Nephron (organoid): ENCODE results near the gene SPATS2.
A peak's percentile ranks its signal among the peaks of the same experiment; 100 is the strongest.

Source experiments
- H3K27ac Mint-ChIP-seq, 3 experiments: 2 replicates each; pipeline ENCODE4 v1.8.0; 2020; ENCODE audit warnings: mixed read lengths in 3 of 3, mild to moderate bottlenecking in 2 of 3, moderate library complexity in 1 of 3
- H3K27me3 Mint-ChIP-seq: 2 replicates; pipeline ENCODE4 v1.8.0; 2021; ENCODE audit warnings: low read depth, mild to moderate bottlenecking, moderate library complexity, mixed read lengths
- H3K36me3 Mint-ChIP-seq: 2 replicates; pipeline ENCODE4 v1.8.0; 2020; ENCODE audit warnings: low read depth, mixed read lengths
- H3K4me1 Mint-ChIP-seq: 2 replicates; pipeline ENCODE4 v1.8.0; 2020; ENCODE audit warnings: mixed read lengths
- H3K4me3 Mint-ChIP-seq, 3 experiments: 2 replicates each; pipeline ENCODE4 v1.8.0; 2020; ENCODE audit warnings: mild to moderate bottlenecking in 3 of 3, mixed read lengths in 3 of 3, moderate library complexity in 2 of 3
- H3K9me3 Mint-ChIP-seq: 2 replicates; pipeline ENCODE4 v1.8.0; 2020; ENCODE audit warnings: mixed read lengths
- TF ChIP-seq, protein P1 (sequence below), 3 experiments: fragments of 200-600 bp; sonication (generic); IDR thresholded peaks; one replicate each; pipeline ENCODE4 v1.5.0; 2021; ENCODE audit warnings: antibody characterized with exemption in 3 of 3; ENCODE audit not compliant: unreplicated experiment in 3 of 3

Gene SPATS2

DNA sequence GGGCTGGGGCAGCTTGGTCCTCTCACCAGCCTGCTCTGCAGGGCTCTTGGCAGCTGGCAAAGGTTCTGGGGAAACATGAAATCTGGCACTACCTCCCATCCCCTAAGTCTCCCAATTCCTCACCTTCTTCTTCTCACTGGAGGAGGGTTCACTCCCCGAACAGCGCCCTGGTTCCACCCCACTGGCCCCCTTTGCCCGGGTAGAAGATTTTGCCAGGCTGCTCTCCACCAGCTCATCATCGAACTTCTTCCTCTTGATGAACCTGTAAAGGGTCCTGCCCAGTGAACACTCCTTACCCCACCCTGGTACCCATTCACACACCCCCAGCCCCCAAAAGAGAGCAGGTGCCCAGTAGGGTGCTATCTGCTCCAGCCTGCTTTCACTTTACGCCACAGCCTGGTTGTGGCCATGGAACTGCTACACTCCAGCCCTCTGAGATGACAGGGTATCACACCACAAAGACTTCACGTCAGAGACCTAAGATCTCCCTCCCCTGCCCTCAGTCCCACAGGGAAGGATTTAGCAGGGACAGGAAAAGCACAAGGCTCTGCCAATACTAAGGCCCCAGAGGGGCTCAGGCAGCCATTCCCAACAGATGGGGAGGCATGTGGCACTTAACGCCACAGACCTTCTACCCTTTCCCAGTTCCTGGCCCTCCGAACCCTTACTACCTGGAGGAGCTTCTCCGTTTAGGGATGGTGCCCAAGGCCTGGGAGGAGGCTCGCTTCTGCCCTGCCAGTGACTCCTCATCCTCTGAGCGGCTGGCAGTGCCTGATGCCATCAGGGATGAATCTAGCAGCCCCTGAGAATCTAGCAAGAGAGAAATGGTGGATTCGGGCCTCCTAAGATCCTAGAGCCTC, 198.4 kb downstream of the SPATS2 start:
- Mint-ChIP-seq H3K27me3 (no peaks in the 10 kb centered on the region), H3K4me1 (peaks cover 39% of the 10 kb centered on the region), H3K4me3 (peak overlapping the region; percentile 45 to 68 (median 64)), H3K27ac (no peak overlapping the region), H3K9me3 (no peaks in the 10 kb centered on the region), H3K36me3 (peaks cover 24% of the 10 kb centered on the region)
- TF ChIP-seq, protein P1, sequence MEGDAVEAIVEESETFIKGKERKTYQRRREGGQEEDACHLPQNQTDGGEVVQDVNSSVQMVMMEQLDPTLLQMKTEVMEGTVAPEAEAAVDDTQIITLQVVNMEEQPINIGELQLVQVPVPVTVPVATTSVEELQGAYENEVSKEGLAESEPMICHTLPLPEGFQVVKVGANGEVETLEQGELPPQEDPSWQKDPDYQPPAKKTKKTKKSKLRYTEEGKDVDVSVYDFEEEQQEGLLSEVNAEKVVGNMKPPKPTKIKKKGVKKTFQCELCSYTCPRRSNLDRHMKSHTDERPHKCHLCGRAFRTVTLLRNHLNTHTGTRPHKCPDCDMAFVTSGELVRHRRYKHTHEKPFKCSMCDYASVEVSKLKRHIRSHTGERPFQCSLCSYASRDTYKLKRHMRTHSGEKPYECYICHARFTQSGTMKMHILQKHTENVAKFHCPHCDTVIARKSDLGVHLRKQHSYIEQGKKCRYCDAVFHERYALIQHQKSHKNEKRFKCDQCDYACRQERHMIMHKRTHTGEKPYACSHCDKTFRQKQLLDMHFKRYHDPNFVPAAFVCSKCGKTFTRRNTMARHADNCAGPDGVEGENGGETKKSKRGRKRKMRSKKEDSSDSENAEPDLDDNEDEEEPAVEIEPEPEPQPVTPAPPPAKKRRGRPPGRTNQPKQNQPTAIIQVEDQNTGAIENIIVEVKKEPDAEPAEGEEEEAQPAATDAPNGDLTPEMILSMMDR (IDR thresholded peaks at IDR 0.05; ENCODE audit: unreplicated experiment in 3 of 3), result no peak

DNA sequence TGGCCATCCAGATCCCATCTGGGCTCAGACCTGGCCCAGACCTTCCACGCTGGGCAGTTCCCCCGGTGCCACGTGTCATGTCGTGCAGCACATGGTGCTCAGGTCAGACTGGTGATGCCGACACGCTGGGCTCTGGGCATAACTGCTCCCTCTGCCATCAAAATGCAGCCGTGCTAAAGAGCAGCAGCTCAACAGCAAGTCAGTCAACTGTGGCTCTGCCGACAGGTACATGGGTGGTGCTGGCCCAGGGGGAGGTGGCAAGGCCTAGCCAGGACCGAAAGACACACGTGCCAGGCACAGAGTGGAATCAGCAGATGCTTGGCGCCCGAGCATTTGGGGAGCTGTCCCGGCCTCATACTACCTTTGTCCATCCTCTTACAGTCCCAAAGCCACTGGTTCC, 199.1 kb downstream of the SPATS2 start:
- Mint-ChIP-seq H3K36me3 (peaks cover 27% of the 10 kb centered on the region), H3K9me3 (no peaks in the 10 kb centered on the region), H3K4me1 (peaks cover 47% of the 10 kb centered on the region), H3K4me3 (peak overlapping the region; percentile 34 to 98 (median 37)), H3K27me3 (no peaks in the 10 kb centered on the region), H3K27ac (no peak overlapping the region)
- TF ChIP-seq, protein P1 (IDR thresholded peaks at IDR 0.05; ENCODE audit: unreplicated experiment in 3 of 3), result no peak

DNA sequence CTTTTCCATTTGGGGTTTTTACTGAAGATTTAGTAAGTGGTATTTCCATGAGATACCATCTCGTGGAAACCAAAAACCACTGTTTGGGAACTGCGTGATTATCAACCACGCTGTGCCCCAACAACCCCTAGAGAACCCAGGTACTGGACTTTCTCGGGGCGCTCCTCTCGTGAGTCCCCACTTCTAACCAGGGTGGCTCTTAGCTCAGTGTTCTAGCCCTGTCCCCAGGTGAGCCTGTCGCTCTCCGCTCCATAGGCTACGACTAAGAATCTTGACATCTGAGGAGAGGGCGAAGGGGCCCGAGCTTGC, 200.0 kb downstream of the SPATS2 start:
- H3K36me3 Mint-ChIP-seq, result peaks cover 27% of the 10 kb centered on the region
- H3K27me3 Mint-ChIP-seq, result no peaks in the 10 kb centered on the region
- H3K4me3 Mint-ChIP-seq, result peak overlapping the region; percentile 98 to 99 (median 98)
- TF ChIP-seq, protein P1 (IDR thresholded peaks at IDR 0.05; ENCODE audit: unreplicated experiment in 3 of 3), result no peak
- H3K9me3 Mint-ChIP-seq, result no peaks in the 10 kb centered on the region
- peak overlapping the region; percentile 91 to 98 (median 97) for H3K27ac Mint-ChIP-seq
- peaks cover 48% of the 10 kb centered on the region for H3K4me1 Mint-ChIP-seq

DNA sequence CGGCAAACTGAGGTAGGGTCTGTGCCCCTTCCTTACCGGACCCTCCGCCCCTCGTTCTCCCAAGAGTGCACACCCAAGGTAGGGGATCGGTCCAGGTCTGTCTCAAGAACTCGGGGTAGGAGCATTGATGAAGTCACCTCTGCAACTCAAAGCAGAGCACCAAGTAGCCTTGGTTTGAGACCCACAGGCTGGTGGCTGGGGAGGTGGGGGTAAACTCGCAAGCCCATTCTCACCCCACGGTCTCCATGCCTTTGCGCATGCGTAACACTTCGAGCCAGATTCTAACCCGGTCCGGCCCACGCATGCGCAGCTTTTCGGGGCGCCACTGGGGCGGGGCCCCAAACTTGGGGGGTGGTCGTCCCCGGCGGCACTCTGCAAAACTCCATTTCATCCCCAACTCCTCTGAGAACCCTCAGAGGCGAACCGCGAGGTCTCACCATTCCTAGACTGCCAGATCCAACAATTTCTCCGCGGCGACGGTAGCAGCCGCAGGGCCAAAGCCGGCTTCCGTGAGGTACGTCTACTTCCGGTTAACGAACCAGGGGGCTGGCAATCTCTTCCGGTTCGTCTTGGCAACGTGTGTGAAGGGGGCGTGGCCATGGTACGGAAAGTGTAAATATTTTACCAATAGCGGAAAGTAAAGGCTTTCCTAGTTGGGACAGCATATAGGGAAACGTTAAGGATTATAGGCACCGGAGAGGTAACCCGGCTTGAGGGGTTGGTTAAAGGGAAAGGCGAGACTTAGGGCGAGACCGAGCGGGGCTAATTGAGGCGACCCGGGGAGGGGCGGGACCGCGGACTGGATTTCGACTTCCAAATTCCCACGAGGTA, 200.6 kb downstream of the SPATS2 start, which contains the start of gene MCRS1:
TSS of gene MCRS1 (minus strand) at position 532 of the 831 bp plus-strand sequence. CDS start 1,411 bp downstream, outside the sequence.
- no peaks in the 10 kb centered on the region for H3K9me3 Mint-ChIP-seq
- peak within 1 kb of the TSS; percentile 91 to 98 (median 97) for H3K27ac Mint-ChIP-seq
- no peaks in the 10 kb centered on the region for H3K27me3 Mint-ChIP-seq
- TF ChIP-seq, protein P1 (IDR thresholded peaks at IDR 0.05; ENCODE audit: unreplicated experiment in 3 of 3), result no peak
- H3K4me3 Mint-ChIP-seq, result peak within 1 kb of the TSS; percentile 98 to 99 (median 98)
- peaks cover 48% of the 10 kb centered on the region for H3K4me1 Mint-ChIP-seq
- H3K36me3 Mint-ChIP-seq, result peaks cover 25% of the 10 kb centered on the region

DNA sequence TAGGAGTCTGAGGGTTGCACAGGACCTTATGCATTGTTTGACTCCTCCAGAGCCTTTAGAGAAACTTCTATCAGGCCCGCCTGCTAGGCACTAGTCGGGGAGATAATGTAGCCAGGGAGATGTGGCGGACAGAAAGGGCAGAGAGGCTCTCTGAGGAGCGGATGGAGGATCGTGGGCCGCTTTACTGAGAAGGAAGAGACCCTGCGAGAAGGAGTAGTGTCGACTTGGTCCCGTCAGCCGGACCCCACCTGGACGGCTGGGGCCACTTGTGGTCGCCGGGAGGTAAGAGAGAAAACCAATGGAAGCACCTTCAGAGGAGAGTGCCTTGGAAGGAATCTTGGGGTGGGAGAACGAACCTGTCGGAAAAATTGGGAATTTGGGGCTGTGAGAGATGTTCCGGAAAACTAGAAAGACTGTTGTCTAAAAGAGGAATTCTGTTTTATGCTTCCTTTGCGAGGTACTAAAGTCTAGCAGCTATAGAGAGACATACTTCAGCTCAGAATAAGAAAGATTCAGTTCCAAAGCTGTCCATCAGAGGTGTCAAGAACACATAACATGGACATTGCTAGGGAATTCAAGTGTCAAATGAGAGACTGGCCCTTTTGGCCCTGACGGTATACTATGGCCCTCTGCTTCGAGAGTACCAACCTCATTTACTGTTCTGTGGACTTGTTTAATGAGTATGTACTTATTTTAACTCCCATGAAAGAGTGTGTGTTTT, 201.3 kb downstream of the SPATS2 start:
- TF ChIP-seq, protein P1 (IDR thresholded peaks at IDR 0.05; ENCODE audit: unreplicated experiment in 3 of 3), result no peak
- Mint-ChIP-seq H3K4me1 (peaks cover 48% of the 10 kb centered on the region), H3K36me3 (peaks cover 27% of the 10 kb centered on the region), H3K27ac (peak overlapping the region; percentile 91 to 98 (median 97)), H3K27me3 (no peaks in the 10 kb centered on the region), H3K4me3 (peak overlapping the region; percentile 98 to 99 (median 98)), H3K9me3 (no peaks in the 10 kb centered on the region)
